ENCODE results near the gene VPS41. TPM values are rescaled to one million over a fixed set of nuclear protein-coding genes. Genes with fewer than 3 reads are reported as not detected.

VPS41 gene
- total and polyA plus RNA-seq, 10 donors, result 11.2 to 97.4 (median 66.2) TPM

- Histone ChIP-seq H3K4me3 (no peak overlapping the region), H3K36me3 (peaks cover 0 to 49% (median 0%) of the 10 kb centered on the region in 6 donors), H3K9me3 (peaks cover 0 to 21% (median 7%) of the 10 kb centered on the region in 8 donors), H3K27ac (no peak overlapping the region), H3K4me1 (no peaks in the 10 kb centered on the region), H3K27me3 (replicated peaks in 1 of 7) (no peaks in the 10 kb centered on the region)
- intact Hi-C loops (cut with DNase I; ENCODE audit: low total_unique reads), result no loop called here
- TF ChIP-seq POLR2AphosphoS5 (IDR thresholded peaks at IDR 0.05) (no peak), CTCF (IDR thresholded peaks at IDR 0.05 in 8 of 11, conservative IDR thresholded peaks at IDR 0.05 in 3 of 11) (no peak), POLR2A (IDR thresholded peaks at IDR 0.05) (no peak)
- 92 to 95% (median 93%) methylated on average over 1 of the region's 1 CpG for WGBS, 5 donors
- no peak for DNase-seq
Observed at GRCh38 chr7:38889079-38889478, 19.9 kb downstream of the VPS41 start.

GRCh38 chr7:38886265-38886664 lies 22.7 kb downstream of the VPS41 start:
- Histone ChIP-seq H3K4me1 (no peaks in the 10 kb centered on the region), H3K36me3 (peaks cover 0 to 31% (median 0%) of the 10 kb centered on the region in 6 donors), H3K4me3 (no peak overlapping the region), H3K9me3 (peaks cover 0 to 21% (median 7%) of the 10 kb centered on the region in 8 donors), H3K27me3 (replicated peaks in 1 of 7) (no peaks in the 10 kb centered on the region), H3K27ac (no peak overlapping the region)
- DNase-seq, result no peak
- TF ChIP-seq CTCF (IDR thresholded peaks at IDR 0.05 in 8 of 11, conservative IDR thresholded peaks at IDR 0.05 in 3 of 11), result no peak
- TF ChIP-seq POLR2AphosphoS5 (IDR thresholded peaks at IDR 0.05), result no peak
- no peak for TF ChIP-seq POLR2A (IDR thresholded peaks at IDR 0.05)
- intact Hi-C loops (cut with DNase I; ENCODE audit: low total_unique reads), result no loop called here
- WGBS, 5 donors, result 81 to 98% (median 95%) methylated on average over 6 to 10 of the region's 10 CpGs

- intact Hi-C loops (cut with DNase I; ENCODE audit: low total_unique reads), result no loop called here
- no peak for TF ChIP-seq POLR2A (IDR thresholded peaks at IDR 0.05)
- TF ChIP-seq POLR2AphosphoS5 (IDR thresholded peaks at IDR 0.05), result no peak
- TF ChIP-seq CTCF (IDR thresholded peaks at IDR 0.05 in 8 of 11, conservative IDR thresholded peaks at IDR 0.05 in 3 of 11), result no peak
- no peaks in the 10 kb centered on the region for H3K27me3 ChIP-seq (replicated peaks in 1 of 7)
- no peak overlapping the region for H3K27ac ChIP-seq
- peaks cover 0 to 18% (median 0%) of the 10 kb centered on the region in 6 donors for H3K36me3 ChIP-seq
- H3K4me1 ChIP-seq, result peaks cover 0 to 25% (median 12%) of the 10 kb centered on the region in 6 donors
- DNase-seq, result no peak
- WGBS, 5 donors, result 87 to 100% (median 96%) methylated on average over 1 of the region's 1 CpG
- peaks cover 0 to 6% (median 0%) of the 10 kb centered on the region in 8 donors for H3K9me3 ChIP-seq
- no peak overlapping the region for H3K4me3 ChIP-seq
Observed at GRCh38 chr7:38883706-38884105, 25.3 kb downstream of the VPS41 start.

GRCh38 chr7:38881947-38882684 lies 26.9 kb downstream of the VPS41 start:
- H3K4me3 ChIP-seq, result no peak overlapping the region
- H3K27me3 ChIP-seq (replicated peaks in 1 of 7), result no peaks in the 10 kb centered on the region
- H3K4me1 ChIP-seq, result peaks cover 0 to 40% (median 18%) of the 10 kb centered on the region in 6 donors
- H3K9me3 ChIP-seq, result peaks cover 0 to 6% (median 0%) of the 10 kb centered on the region in 8 donors
- H3K27ac ChIP-seq, result no peak overlapping the region
- no peak for DNase-seq
- peaks cover 0 to 18% (median 0%) of the 10 kb centered on the region in 6 donors for H3K36me3 ChIP-seq
- intact Hi-C loops (cut with DNase I; ENCODE audit: low total_unique reads), result no loop called here
- WGBS, 5 donors, result 47 to 98% (median 71%) methylated on average over 2 of the region's 2 CpGs
- TF ChIP-seq CTCF (IDR thresholded peaks at IDR 0.05 in 8 of 11, conservative IDR thresholded peaks at IDR 0.05 in 3 of 11), result no peak
- TF ChIP-seq POLR2AphosphoS5 (IDR thresholded peaks at IDR 0.05), result no peak
- no peak for TF ChIP-seq POLR2A (IDR thresholded peaks at IDR 0.05)
